Natural killer cell (primary cell): ENCODE results near the gene BANF2. TPM values are rescaled to one million over a fixed set of nuclear protein-coding genes. Genes with fewer than 3 reads are reported as not detected.

Experiments
- ATAC-seq, 3 donors: fragments of 150-1000 bp in 2 of 3; fragments of 200-7000 bp in 1 of 3; cut with Tn5 transposase; 1 replicate in 1 of 3; 2 replicates in 2 of 3; pipeline ENCODE4 v1.10.0; 2021; ENCODE audit warnings: mild to moderate bottlenecking in 2 of 3, moderate library complexity in 2 of 3
- DNase-seq, 2 donors: peaks; one replicate each; pipeline versions ENCODE4 v3.0.0 to v3.0.0-alpha.2; 2013 to 2021; ENCODE audit warnings: mixed read lengths in 1 of 2
- H3K27ac ChIP-seq: one replicate; pipeline ENCODE4 v1.5.1; 2013; ENCODE audit warnings: mild to moderate bottlenecking, low read length
- H3K27me3 ChIP-seq: one replicate; pipeline ENCODE4 v1.6.1; 2013; ENCODE audit warnings: low read length; ENCODE audit not compliant: control insufficient read depth, insufficient read depth
- H3K36me3 ChIP-seq: one replicate; pipeline ENCODE4 v1.6.1; 2013; ENCODE audit warnings: low read length; ENCODE audit not compliant: control insufficient read depth, insufficient read depth
- H3K4me1 ChIP-seq: one replicate; pipeline ENCODE4 v1.6.1; 2013; ENCODE audit warnings: low read length; ENCODE audit not compliant: control insufficient read depth, insufficient read depth
- H3K4me3 ChIP-seq: one replicate; pipeline ENCODE4 v1.5.1; 2013; ENCODE audit warnings: low read length
- H3K9me3 ChIP-seq: one replicate; pipeline ENCODE4 v1.6.1; 2013; ENCODE audit warnings: low read length; ENCODE audit not compliant: control insufficient read depth, insufficient read depth
- H3K27ac Mint-ChIP-seq, 2 donors: one replicate each; pipeline ENCODE4 v1.8.0; 2022; ENCODE audit warnings: mild to moderate bottlenecking in 2 of 2, mixed read lengths in 2 of 2, moderate library complexity in 1 of 2
- H3K27me3 Mint-ChIP-seq, 2 donors: one replicate each; pipeline ENCODE4 v1.8.0; 2022; ENCODE audit warnings: low read depth in 2 of 2, mixed read lengths in 2 of 2
- H3K36me3 Mint-ChIP-seq: one replicate; pipeline ENCODE4 v1.8.0; 2022; ENCODE audit warnings: mixed read lengths
- H3K4me1 Mint-ChIP-seq, 2 donors: one replicate each; pipeline ENCODE4 v1.8.0; 2022; ENCODE audit warnings: mixed read lengths in 2 of 2
- H3K4me3 Mint-ChIP-seq: one replicate; pipeline ENCODE4 v1.8.0; 2022; ENCODE audit warnings: mild to moderate bottlenecking, moderate library complexity, mixed read lengths
- H3K9me3 Mint-ChIP-seq, 2 donors: one replicate each; pipeline ENCODE4 v1.8.0; 2022; ENCODE audit warnings: mixed read lengths in 2 of 2
- WGBS: methylation state at CpG from one replicate; pipeline ENCODE4 v1.1.7; 2013; ENCODE audit warnings: missing lambda C conversion rate; ENCODE audit not compliant: insufficient coverage; 5-methylcytosine and 5-hydroxymethylcytosine counted together
- intact Hi-C: fragments of 100-400 bp; cut with micrococcal nuclease; formaldehyde crosslinking; loops from one replicate; pipeline ENCODE4 v1.14.2; 2022
- total RNA-seq, 4 donors: library from RNA; stranded (reverse); fragments of 120-200 nt in 1 of 4; gene quantifications; one replicate each; pipeline versions ENCODE4 v1.2.3 to v1.2.4, GENCODE V29; 2013 to 2022
- TF ChIP-seq, protein P1 (sequence below): fragments of 200-600 bp; IDR thresholded peaks from one replicate; pipeline ENCODE4 v1.8.0; 2022; ENCODE audit warnings: antibody characterized with exemption

The BANF2 gene
- total RNA-seq, 3 donors from 2014 or later (not counting 1 experiment from before 2014, with no cell fraction given), result not detected

DNA sequence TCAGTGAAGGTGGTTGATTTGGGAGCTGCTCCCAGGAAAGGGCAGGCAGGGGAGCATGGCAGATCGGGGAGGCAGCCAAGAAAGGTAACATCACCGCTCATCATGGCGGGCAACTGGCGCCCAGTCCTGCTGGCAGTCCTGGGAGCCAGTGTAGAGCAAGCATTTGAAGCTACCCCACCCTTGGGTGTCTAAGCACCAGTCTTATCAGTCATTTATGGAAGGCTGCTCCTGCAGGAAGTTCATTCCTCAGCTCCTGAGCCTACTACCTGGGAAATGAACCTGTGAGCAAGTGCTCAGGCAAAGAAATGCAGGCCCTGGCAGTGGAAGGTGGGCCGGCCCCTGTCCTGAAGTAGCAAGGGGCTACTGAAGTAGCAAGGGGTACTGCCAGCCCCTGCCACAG, 41.5 kb downstream of the BANF2 start:
- Mint-ChIP-seq H3K27me3 (peaks cover 5 to 7% of the 10 kb centered on the region in 2 donors), H3K27ac (no peak overlapping the region), H3K4me1 (no peaks in the 10 kb centered on the region), H3K36me3 (no peaks in the 10 kb centered on the region), H3K9me3 (peaks cover 1 to 2% of the 10 kb centered on the region in 2 donors), H3K4me3 (no peak overlapping the region)
- Histone ChIP-seq H3K36me3 (no peaks in the 10 kb centered on the region), H3K4me3 (no peak overlapping the region), H3K4me1 (no peaks in the 10 kb centered on the region), H3K9me3 (peaks cover 1% of the 10 kb centered on the region), H3K27ac (no peak overlapping the region), H3K27me3 (no peaks in the 10 kb centered on the region)
- DNase-seq (no peak), ATAC-seq (no peak)
- TF ChIP-seq, protein P1, sequence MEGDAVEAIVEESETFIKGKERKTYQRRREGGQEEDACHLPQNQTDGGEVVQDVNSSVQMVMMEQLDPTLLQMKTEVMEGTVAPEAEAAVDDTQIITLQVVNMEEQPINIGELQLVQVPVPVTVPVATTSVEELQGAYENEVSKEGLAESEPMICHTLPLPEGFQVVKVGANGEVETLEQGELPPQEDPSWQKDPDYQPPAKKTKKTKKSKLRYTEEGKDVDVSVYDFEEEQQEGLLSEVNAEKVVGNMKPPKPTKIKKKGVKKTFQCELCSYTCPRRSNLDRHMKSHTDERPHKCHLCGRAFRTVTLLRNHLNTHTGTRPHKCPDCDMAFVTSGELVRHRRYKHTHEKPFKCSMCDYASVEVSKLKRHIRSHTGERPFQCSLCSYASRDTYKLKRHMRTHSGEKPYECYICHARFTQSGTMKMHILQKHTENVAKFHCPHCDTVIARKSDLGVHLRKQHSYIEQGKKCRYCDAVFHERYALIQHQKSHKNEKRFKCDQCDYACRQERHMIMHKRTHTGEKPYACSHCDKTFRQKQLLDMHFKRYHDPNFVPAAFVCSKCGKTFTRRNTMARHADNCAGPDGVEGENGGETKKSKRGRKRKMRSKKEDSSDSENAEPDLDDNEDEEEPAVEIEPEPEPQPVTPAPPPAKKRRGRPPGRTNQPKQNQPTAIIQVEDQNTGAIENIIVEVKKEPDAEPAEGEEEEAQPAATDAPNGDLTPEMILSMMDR, result no peak
- 99% methylated on average over 5 of the region's 5 CpGs for WGBS
- intact Hi-C loops, result no loop called here

DNA sequence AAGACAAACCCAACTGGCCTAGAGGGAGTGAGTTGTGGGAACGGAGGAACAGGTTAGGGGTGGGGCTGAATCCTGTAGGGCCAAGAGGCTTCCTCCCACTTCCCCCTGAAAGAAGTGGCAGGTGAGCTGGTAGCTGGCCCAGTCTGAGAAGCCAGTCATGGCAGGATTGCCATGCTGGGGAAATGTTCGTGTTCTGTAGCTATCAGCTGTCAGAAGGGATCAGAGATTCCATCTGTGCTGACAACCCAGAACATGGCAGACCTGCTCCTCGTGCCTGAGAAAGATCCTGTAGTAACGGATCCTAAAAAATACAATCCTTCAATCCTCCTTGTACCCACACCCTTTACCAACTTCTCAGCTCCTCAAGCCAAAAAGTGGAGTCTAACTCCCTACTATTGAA, 43.0 kb downstream of the BANF2 start:
- ATAC-seq (no peak), DNase-seq (no peak)
- no peaks in the 10 kb centered on the region for H3K9me3 ChIP-seq
- no peaks in the 10 kb centered on the region for H3K36me3 ChIP-seq
- H3K4me3 ChIP-seq, result no peak overlapping the region
- Mint-ChIP-seq H3K4me3 (no peak overlapping the region), H3K27me3 (peaks cover 5 to 20% of the 10 kb centered on the region in 2 donors), H3K36me3 (no peaks in the 10 kb centered on the region), H3K4me1 (no peaks in the 10 kb centered on the region), H3K27ac (no peak overlapping the region), H3K9me3 (peaks cover 0 to 2% of the 10 kb centered on the region in 2 donors)
- WGBS, result 65% methylated on average over 4 of the region's 4 CpGs
- H3K4me1 ChIP-seq, result no peaks in the 10 kb centered on the region
- H3K27me3 ChIP-seq, result no peaks in the 10 kb centered on the region
- intact Hi-C loops, result no loop called here
- TF ChIP-seq, protein P1, result no peak
- H3K27ac ChIP-seq, result no peak overlapping the region

DNA sequence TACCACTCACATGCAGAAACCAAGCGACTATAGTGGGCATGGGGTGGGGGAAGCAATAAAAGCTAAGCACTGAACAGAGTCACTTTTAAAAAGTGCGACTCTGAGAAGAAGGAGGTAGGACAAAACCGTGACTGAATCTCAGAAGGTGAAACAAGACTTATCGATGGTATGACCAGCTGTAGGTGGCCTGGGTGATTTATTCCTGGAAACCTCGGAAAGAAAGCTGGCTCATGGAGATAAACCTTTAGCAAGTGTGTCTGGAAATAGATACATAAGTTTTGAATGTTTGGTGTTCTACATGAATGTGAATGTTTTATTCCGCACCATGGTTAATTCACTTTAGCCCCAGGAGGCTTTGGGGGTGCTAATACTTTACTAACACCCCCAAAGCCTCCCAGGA, 43.9 kb downstream of the BANF2 start:
- Histone ChIP-seq H3K27me3 (no peaks in the 10 kb centered on the region), H3K4me3 (no peak overlapping the region), H3K27ac (no peak overlapping the region), H3K36me3 (no peaks in the 10 kb centered on the region), H3K9me3 (no peaks in the 10 kb centered on the region), H3K4me1 (no peaks in the 10 kb centered on the region)
- ATAC-seq (no peak), DNase-seq (no peak)
- Mint-ChIP-seq H3K27ac (no peak overlapping the region), H3K4me1 (no peaks in the 10 kb centered on the region), H3K9me3 (no peaks in the 10 kb centered on the region), H3K4me3 (no peak overlapping the region), H3K27me3 (peaks cover 2 to 13% of the 10 kb centered on the region in 2 donors), H3K36me3 (no peaks in the 10 kb centered on the region)
- WGBS, result 78% methylated on average over 5 of the region's 6 CpGs
- intact Hi-C loops, result no loop called here
- TF ChIP-seq, protein P1, result no peak

DNA sequence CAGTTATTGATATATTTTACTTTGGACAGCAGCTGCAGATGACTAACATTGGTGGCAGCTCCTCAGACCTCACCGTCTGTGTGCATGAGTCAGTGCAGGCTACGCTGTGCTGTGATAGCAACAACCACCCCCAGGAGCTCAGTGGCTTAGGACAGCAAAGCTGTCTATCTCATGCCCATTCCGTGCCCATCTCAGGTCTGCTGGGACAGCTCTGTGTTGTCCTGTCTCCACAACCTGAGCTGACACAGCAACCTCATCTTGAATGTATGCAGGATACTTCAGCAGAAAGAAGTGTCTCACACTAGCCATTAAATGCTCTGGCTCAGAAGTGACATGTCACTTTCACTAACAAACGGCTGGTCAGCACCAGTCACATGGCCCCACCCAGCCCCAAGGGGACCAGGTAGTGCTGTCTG, 47.7 kb downstream of the BANF2 start:
- intact Hi-C loops, result no loop called here
- DNase-seq (no peak), ATAC-seq (no peak)
- Histone ChIP-seq H3K4me1 (no peaks in the 10 kb centered on the region), H3K9me3 (no peaks in the 10 kb centered on the region), H3K27ac (no peak overlapping the region), H3K36me3 (no peaks in the 10 kb centered on the region), H3K4me3 (no peak overlapping the region), H3K27me3 (no peaks in the 10 kb centered on the region)
- no peak overlapping the region for H3K27ac Mint-ChIP-seq
- WGBS, result 86% methylated on average over 4 of the region's 4 CpGs
- no peaks in the 10 kb centered on the region for H3K9me3 Mint-ChIP-seq
- peaks cover 5 to 15% of the 10 kb centered on the region in 2 donors for H3K27me3 Mint-ChIP-seq
- H3K36me3 Mint-ChIP-seq, result no peaks in the 10 kb centered on the region
- no peaks in the 10 kb centered on the region for H3K4me1 Mint-ChIP-seq
- no peak overlapping the region for H3K4me3 Mint-ChIP-seq
- TF ChIP-seq, protein P1, result no peak
